C4-2B (cell line): Measurements from ENCODE around the gene TCF21.

ENCODE experiments used
- CTCF ChIP-seq: fragments of 450-650 bp; conservative IDR thresholded peaks from 2 replicates; pipeline ENCODE4 v1.5.1; 2017; ENCODE audit warnings: mild to moderate bottlenecking
- ZFX ChIP-seq: fragments of 450-650 bp; IDR thresholded peaks from 2 replicates; pipeline ENCODE4 v1.6.1; 2017

GRCh38 chr6:133916650-133917151, 27.8 kb downstream of the TCF21 start:
- TF ChIP-seq CTCF (peak; percentile 93), ZFX (no peak)
